NCI-H146 (cell line): ENCODE results near the gene ADAP1.
A peak's percentile ranks its signal among the peaks of the same experiment; 100 is the strongest.

Experiments used
- DNase-seq: peaks from one replicate; lab custom pipeline; 2025; lab: John Stamatoyannopoulos, UW

ADAP1 gene

GRCh38 chr7:909358-910329 is 44.8 kb downstream of the ADAP1 start:
- DNase-seq: no peak

GRCh38 chr7:908591-909357 is 45.7 kb downstream of the ADAP1 start:
- peak; percentile 40 for DNase-seq

- DNase-seq: no peak
Observed at GRCh38 chr7:908159-908581, 46.3 kb downstream of the ADAP1 start.

GRCh38 chr7:907158-907980 is 47.1 kb downstream of the ADAP1 start:
- DNase-seq: no peak

- no peak for DNase-seq
Observed at GRCh38 chr7:906776-907157, 47.7 kb downstream of the ADAP1 start.

GRCh38 chr7:904847-905246 is 49.6 kb downstream of the ADAP1 start:
- DNase-seq: no peak

- no peak for DNase-seq
Observed at GRCh38 chr7:903921-904755, 50.3 kb downstream of the ADAP1 start.

GRCh38 chr7:902996-903395 is 51.5 kb downstream of the ADAP1 start:
- DNase-seq: no peak

- DNase-seq: peak; percentile 91
Observed at GRCh38 chr7:901388-902154, 52.9 kb downstream of the ADAP1 start.

- no peak for DNase-seq
Observed at GRCh38 chr7:901041-901387, 53.5 kb downstream of the ADAP1 start.

- no peak for DNase-seq
Observed at GRCh38 chr7:900331-901040, 54.0 kb downstream of the ADAP1 start.

GRCh38 chr7:899806-900205 is 54.7 kb downstream of the ADAP1 start:
- DNase-seq: no peak

- no peak for DNase-seq
Observed at GRCh38 chr7:898855-899681, 55.4 kb downstream of the ADAP1 start.

- DNase-seq: no peak
Observed at GRCh38 chr7:898460-898854, 56.0 kb downstream of the ADAP1 start.

- no peak for DNase-seq
Observed at GRCh38 chr7:897771-898376, 56.6 kb downstream of the ADAP1 start.

- DNase-seq: no peak
Observed at GRCh38 chr7:897086-897485, 57.4 kb downstream of the ADAP1 start.

- DNase-seq: no peak
Observed at GRCh38 chr7:896346-897075, 58.0 kb downstream of the ADAP1 start.
